WTC11 (cell line): ENCODE results near the gene TJAP1.

ENCODE experiments used
- IRF2 ChIP-seq: sonication (generic); formaldehyde crosslinking; IDR thresholded peaks from 2 replicates; pipeline ENCODE4 v1.8.0; 2022; ENCODE audit warnings: low read depth, missing genetic modification reagents, borderline replicate concordance
- TF ChIP-seq, protein P1 (sequence below): fragments of 250-450 bp; sonication (Bioruptor Pico); IDR thresholded peaks from 2 replicates; pipeline ENCODE4 v2.1.2; 2022; ENCODE audit warnings: mild to moderate bottlenecking, moderate library complexity
- TF ChIP-seq, protein P2 (sequence below): fragments of 200-600 bp; IDR thresholded peaks from 2 replicates; pipeline ENCODE4 v1.8.0; 2022; ENCODE audit warnings: antibody characterized with exemption

- no peak for TF ChIP-seq IRF2 (CRISPR knock-in tag)
- TF ChIP-seq, protein P1, sequence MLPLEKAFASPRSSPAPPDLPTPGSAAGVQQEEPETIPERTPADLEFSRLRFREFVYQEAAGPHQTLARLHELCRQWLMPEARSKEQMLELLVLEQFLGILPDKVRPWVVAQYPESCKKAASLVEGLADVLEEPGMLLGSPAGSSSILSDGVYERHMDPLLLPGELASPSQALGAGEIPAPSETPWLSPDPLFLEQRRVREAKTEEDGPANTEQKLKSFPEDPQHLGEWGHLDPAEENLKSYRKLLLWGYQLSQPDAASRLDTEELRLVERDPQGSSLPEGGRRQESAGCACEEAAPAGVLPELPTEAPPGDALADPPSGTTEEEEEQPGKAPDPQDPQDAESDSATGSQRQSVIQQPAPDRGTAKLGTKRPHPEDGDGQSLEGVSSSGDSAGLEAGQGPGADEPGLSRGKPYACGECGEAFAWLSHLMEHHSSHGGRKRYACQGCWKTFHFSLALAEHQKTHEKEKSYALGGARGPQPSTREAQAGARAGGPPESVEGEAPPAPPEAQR (CRISPR knock-in tag), result no peak
- TF ChIP-seq, protein P2, sequence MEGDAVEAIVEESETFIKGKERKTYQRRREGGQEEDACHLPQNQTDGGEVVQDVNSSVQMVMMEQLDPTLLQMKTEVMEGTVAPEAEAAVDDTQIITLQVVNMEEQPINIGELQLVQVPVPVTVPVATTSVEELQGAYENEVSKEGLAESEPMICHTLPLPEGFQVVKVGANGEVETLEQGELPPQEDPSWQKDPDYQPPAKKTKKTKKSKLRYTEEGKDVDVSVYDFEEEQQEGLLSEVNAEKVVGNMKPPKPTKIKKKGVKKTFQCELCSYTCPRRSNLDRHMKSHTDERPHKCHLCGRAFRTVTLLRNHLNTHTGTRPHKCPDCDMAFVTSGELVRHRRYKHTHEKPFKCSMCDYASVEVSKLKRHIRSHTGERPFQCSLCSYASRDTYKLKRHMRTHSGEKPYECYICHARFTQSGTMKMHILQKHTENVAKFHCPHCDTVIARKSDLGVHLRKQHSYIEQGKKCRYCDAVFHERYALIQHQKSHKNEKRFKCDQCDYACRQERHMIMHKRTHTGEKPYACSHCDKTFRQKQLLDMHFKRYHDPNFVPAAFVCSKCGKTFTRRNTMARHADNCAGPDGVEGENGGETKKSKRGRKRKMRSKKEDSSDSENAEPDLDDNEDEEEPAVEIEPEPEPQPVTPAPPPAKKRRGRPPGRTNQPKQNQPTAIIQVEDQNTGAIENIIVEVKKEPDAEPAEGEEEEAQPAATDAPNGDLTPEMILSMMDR, result no peak
Measured at GRCh38 chr6:43467752-43468151, 9.6 kb upstream of the TJAP1 start.
